Hepatocyte (in vitro differentiated cells): ENCODE results near the gene SLC12A6. TPM values are rescaled to one million over a fixed set of nuclear protein-coding genes. Genes with fewer than 3 reads are reported as not detected.

Experiments
- DNase-seq: peaks from one replicate; pipeline ENCODE4 v3.0.0-alpha.2; 2016; ENCODE audit warnings: low spot score
- H2AFZ ChIP-seq: fragments of 200-600 bp; sonication (generic); 2 replicates; pipeline ENCODE4 v1.6.0; 2016; ENCODE audit warnings: antibody characterized with exemption, mild to moderate bottlenecking
- H3K27ac ChIP-seq: fragments of 200-600 bp; sonication (generic); 2 replicates; pipeline ENCODE4 v1.5.1; 2016; ENCODE audit warnings: mild to moderate bottlenecking
- H3K27me3 ChIP-seq: fragments of 200-600 bp; sonication (generic); 2 replicates; pipeline ENCODE4 v1.6.1; 2016
- H3K36me3 ChIP-seq: fragments of 200-600 bp; sonication (generic); replicated peaks from 2 replicates; pipeline ENCODE4 v1.5.1; 2016; ENCODE audit warnings: low read depth; ENCODE audit not compliant: insufficient read depth
- H3K4me1 ChIP-seq: fragments of 200-600 bp; sonication (generic); 2 replicates; pipeline ENCODE4 v1.5.1; 2016; ENCODE audit warnings: mild to moderate bottlenecking, moderate library complexity; ENCODE audit not compliant: insufficient read depth
- H3K4me2 ChIP-seq: fragments of 200-600 bp; sonication (generic); 2 replicates; pipeline ENCODE4 v1.6.0; 2016
- H3K4me3 ChIP-seq: fragments of 200-600 bp; sonication (generic); 2 replicates; pipeline ENCODE4 v1.5.1; 2016; ENCODE audit warnings: mild to moderate bottlenecking
- H3K79me2 ChIP-seq: fragments of 200-600 bp; sonication (generic); 2 replicates; pipeline ENCODE4 v1.6.0; 2017; ENCODE audit warnings: mild to moderate bottlenecking
- H3K9me2 ChIP-seq: fragments of 200-600 bp; sonication (generic); replicated peaks from 2 replicates; pipeline ENCODE4 v1.6.0; 2017; ENCODE audit warnings: mild to moderate bottlenecking; ENCODE audit not compliant: insufficient read depth
- H3K9me3 ChIP-seq: fragments of 200-600 bp; sonication (generic); 2 replicates; pipeline ENCODE4 v1.5.1; 2016; ENCODE audit warnings: low read depth, mild to moderate bottlenecking
- H4K20me1 ChIP-seq: fragments of 200-600 bp; sonication (generic); 2 replicates; pipeline ENCODE4 v1.6.0; 2016; ENCODE audit warnings: mild to moderate bottlenecking; ENCODE audit not compliant: insufficient read depth, poor library complexity, severe bottlenecking
- CTCF ChIP-seq: fragments of 200-600 bp; sonication (generic); IDR thresholded peaks from 2 replicates; pipeline ENCODE4 v1.5.1; 2016; ENCODE audit warnings: antibody characterized with exemption, mild to moderate bottlenecking; ENCODE audit not compliant: poor library complexity
- EZH2 ChIP-seq: fragments of 200-600 bp; sonication (generic); IDR thresholded peaks from 2 replicates; pipeline ENCODE4 v1.6.1; 2016; ENCODE audit warnings: antibody characterized with exemption, mild to moderate bottlenecking, borderline replicate concordance
- EZH2phosphoT487 ChIP-seq: fragments of 200-600 bp; sonication (generic); IDR thresholded peaks from one replicate; pipeline ENCODE4 v1.6.1; 2018; ENCODE audit warnings: antibody characterized with exemption, mild to moderate bottlenecking, low read depth, moderate library complexity; ENCODE audit not compliant: unreplicated experiment, severe bottlenecking
- WGBS: methylation state at CpG from one replicate; pipeline ENCODE4 v1.1.6; 2016; ENCODE audit warnings: low lambda C conversion rate; ENCODE audit errors: missing lambda C conversion rate; 5-methylcytosine and 5-hydroxymethylcytosine counted together
- polyA plus RNA-seq: library from polyadenylated mRNA; unstranded; fragments of >200 nt; fragmentation: Nextera tagmentation; extraction: Ambion mirVana; gene quantifications from 2 replicates; pipeline ENCODE4 v1.2.1, GENCODE V29; 2016
- total RNA-seq: library from RNA; depleted of rRNA; stranded (reverse); fragments of >200 nt; gene quantifications from 2 replicates; pipeline ENCODE4 v1.2.3, GENCODE V29; 2014

The SLC12A6 gene
- total and polyA plus RNA-seq, 2 experiments from 2014 or later, result 7.4 to 13.1 TPM

GRCh38 chr15:34359416-34359815 lies 21.8 kb upstream of the SLC12A6 start:
- Histone ChIP-seq H2AFZ (no peak overlapping the region), H3K79me2 (peaks cover 4% of the 10 kb centered on the region), H3K36me3 (no peaks in the 10 kb centered on the region), H3K4me3 (no peak overlapping the region), H3K27me3 (no peaks in the 10 kb centered on the region), H3K4me1 (peaks cover 2% of the 10 kb centered on the region), H3K4me2 (no peak overlapping the region), H3K9me3 (no peaks in the 10 kb centered on the region), H3K9me2 (no peaks in the 10 kb centered on the region), H4K20me1 (no peaks in the 10 kb centered on the region), H3K27ac (no peak overlapping the region)
- no peak for DNase-seq
- WGBS, result 94% methylated on average over 3 of the region's 3 CpGs
- TF ChIP-seq EZH2phosphoT487, result no peak
- TF ChIP-seq CTCF, result no peak
- TF ChIP-seq EZH2, result no peak

GRCh38 chr15:34358948-34359347 lies 21.4 kb upstream of the SLC12A6 start:
- TF ChIP-seq EZH2, result no peak
- no peak for TF ChIP-seq EZH2phosphoT487
- no peak for TF ChIP-seq CTCF
- Histone ChIP-seq H3K79me2 (no peaks in the 10 kb centered on the region), H3K4me1 (peaks cover 2% of the 10 kb centered on the region), H3K9me2 (no peaks in the 10 kb centered on the region), H3K4me2 (no peak overlapping the region), H4K20me1 (no peaks in the 10 kb centered on the region), H3K27ac (no peak overlapping the region), H2AFZ (no peak overlapping the region), H3K36me3 (no peaks in the 10 kb centered on the region), H3K4me3 (no peak overlapping the region), H3K27me3 (no peaks in the 10 kb centered on the region), H3K9me3 (no peaks in the 10 kb centered on the region)
- DNase-seq, result no peak
- 94% methylated on average over 4 of the region's 4 CpGs for whole genome bisulfite sequencing

GRCh38 chr15:34358367-34358766 lies 20.8 kb upstream of the SLC12A6 start:
- Histone ChIP-seq H3K79me2 (no peaks in the 10 kb centered on the region), H2AFZ (no peak overlapping the region), H3K27me3 (no peaks in the 10 kb centered on the region), H4K20me1 (no peaks in the 10 kb centered on the region), H3K4me2 (no peak overlapping the region), H3K4me1 (peaks cover 2% of the 10 kb centered on the region), H3K9me3 (no peaks in the 10 kb centered on the region), H3K9me2 (no peaks in the 10 kb centered on the region), H3K36me3 (no peaks in the 10 kb centered on the region), H3K27ac (no peak overlapping the region), H3K4me3 (no peak overlapping the region)
- TF ChIP-seq EZH2phosphoT487 (no peak), EZH2 (no peak), CTCF (peak; percentile 12)
- WGBS, result 83% methylated on average over 3 of the region's 3 CpGs
- DNase-seq, result no peak

- 92% methylated on average over 1 of the region's 1 CpG for WGBS
Observed at GRCh38 chr15:34357653-34358052, 20.1 kb upstream of the SLC12A6 start.

More at GRCh38 chr15:34357653-34358052, 20.1 kb upstream of the SLC12A6 start:
- Histone ChIP-seq H2AFZ (no peak overlapping the region), H3K27ac (no peak overlapping the region), H3K4me3 (no peak overlapping the region), H3K4me2 (no peak overlapping the region), H3K27me3 (no peaks in the 10 kb centered on the region), H3K4me1 (peaks cover 2% of the 10 kb centered on the region), H3K36me3 (no peaks in the 10 kb centered on the region), H3K9me2 (no peaks in the 10 kb centered on the region), H3K79me2 (no peaks in the 10 kb centered on the region), H3K9me3 (no peaks in the 10 kb centered on the region), H4K20me1 (no peaks in the 10 kb centered on the region)
- TF ChIP-seq EZH2phosphoT487 (no peak), EZH2 (no peak), CTCF (no peak)
- no peak for DNase-seq
